ENCODE measurements around the gene NCKAP5.

Gene NCKAP5

DNA sequence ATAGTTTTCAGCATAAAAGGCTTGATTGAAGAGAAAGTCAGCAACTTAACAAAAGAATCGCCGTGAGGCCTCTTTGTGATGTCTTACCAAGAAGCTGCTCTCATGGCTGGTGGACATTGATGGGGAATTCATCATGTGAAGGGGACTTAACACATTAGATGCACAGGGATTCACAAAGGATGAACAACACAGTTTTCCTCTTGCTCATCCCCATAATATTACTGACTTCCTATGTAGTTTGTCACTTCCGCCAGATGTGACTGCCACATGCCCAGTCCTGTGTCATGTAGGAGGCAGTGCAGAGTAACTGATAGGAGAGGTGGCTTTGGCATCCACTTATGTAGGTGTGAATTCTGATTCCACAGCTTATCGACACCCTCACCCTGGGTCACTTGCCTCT is 665.6 kb downstream of the NCKAP5 start:
- no peak for DNase-seq

DNA sequence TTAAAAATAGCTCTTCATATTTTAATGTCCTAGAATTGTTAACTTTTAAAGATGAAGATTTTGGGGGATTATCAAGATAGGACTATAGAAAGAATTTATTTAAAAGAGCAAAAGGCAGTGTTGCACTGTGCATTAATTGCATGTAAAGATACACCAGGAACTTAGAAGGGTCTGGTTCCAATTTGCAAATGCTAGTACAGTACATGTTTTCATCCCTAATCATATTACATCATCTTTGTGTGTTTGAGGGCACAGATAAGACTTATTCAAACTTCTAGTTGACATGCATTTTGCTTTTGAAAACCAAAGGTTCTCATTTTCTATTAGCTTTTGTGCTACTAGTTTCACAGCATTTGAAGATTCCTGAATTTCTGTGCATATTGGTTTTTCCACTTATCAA is 666.6 kb downstream of the NCKAP5 start:
- DNase-seq, result no peak

DNA sequence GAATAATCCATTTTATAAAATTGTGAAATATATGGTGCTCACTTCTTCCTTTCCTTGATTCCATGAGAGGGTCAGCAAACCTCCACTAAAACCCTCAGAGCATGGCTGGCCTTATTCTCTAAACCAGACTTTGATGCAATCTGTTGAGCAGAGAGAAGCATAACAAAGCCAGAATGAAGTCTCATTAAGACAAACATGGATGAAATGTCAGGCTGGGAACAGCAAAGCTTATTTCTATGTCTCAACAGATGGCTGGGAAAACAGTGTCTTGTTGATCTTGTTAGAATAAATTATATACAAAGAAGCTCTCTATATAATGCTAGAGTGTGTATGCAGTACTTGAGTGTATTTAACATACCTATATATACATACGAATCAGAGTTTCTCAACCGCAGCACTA is 671.2 kb downstream of the NCKAP5 start:
- DNase-seq, result no peak

DNA sequence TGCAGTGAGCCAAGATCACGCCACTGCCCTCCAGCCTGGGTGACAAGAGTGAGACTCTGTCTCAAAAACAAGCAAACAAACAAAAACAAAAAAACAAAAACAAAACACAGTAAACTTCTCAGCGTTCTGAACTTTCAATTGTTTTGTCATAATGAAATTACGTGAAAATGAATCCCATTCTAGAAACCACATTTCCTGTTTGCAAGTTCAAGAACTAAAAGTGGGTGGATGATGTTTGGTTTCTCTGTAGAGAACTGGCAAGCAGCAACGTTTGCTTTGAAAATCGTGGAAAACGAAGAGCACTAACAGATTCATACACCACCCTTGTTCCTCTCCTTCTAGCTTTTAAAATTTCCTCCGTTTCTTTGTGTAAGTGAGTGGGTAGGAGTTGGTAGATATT is 672.2 kb downstream of the NCKAP5 start:
- DNase-seq, result no peak

DNA sequence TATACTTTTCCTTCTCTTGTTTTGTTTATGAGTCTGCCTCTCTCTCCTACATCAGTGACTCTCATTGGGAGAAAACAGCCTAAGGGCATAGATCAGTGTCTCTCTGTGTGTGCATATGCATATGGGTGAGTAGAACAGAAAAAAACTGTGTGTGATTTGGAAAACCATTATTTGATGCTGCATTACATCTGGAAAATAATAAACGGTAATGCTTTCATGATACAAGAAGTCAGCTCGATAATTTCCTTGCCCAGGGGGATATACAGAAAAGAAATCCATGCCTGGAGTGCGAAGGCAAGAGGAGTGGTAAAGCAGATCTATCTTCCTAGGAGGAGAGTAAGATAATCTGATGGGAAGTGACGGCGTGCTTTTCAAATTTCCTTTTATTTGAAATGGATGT is 676.8 kb downstream of the NCKAP5 start:
- no peak for DNase-seq

DNA sequence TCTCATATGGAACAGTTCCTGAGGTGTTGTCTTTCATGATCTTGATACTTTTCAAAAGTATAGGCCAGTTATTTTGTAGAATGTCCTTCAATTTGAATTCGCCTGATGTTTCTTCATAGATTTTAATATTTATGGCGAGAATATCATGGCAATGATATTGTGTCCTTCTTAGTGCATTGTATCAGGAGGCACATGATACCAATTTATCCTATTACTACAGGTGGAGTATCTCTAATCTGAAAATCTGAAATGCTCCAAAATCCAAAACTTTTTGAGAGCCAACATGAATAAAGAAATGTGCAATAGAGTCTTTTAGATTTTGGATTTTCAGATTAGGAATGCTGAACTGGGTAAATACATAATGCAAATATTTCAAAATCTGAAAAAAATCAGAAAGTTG is 681.7 kb downstream of the NCKAP5 start:
- no peak for DNase-seq

DNA sequence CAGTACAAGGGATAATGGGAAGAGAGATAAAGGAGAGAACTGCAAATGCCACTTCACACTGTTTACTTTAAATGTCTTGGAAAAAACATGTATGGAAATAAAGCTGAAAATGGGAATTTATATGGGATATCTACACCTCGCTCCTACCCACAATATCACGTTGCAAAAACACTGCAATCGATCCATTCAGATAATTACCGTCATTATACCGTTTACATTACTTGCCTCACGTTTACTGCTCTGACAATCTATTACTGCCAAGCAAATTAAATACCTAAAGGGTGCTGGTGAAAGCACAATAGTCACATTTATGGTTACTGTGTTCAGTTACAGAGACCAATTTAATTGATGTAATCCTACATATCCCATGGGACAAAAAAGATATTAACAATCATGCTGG is 683.6 kb downstream of the NCKAP5 start:
- DNase-seq, result no peak

DNA sequence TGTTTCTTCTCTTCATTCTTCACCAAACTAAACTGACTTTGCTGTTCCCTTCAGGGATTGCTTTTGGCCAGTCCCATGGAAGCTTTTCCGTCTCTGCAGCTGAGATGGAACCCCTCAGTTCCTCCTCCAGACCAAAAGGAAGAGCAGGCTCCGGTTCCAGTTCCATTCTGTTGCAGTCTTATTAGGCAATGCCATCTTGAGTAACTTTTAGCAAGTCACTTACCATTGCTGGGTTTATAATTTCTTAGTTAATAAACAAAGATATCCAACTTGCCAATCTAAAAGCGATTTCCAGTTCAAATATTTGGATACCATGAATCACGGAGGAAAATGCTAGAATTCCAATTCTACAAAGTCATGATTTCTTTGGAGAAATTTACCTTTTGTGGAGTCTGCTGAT is 684.0 kb downstream of the NCKAP5 start:
- no peak for DNase-seq

DNA sequence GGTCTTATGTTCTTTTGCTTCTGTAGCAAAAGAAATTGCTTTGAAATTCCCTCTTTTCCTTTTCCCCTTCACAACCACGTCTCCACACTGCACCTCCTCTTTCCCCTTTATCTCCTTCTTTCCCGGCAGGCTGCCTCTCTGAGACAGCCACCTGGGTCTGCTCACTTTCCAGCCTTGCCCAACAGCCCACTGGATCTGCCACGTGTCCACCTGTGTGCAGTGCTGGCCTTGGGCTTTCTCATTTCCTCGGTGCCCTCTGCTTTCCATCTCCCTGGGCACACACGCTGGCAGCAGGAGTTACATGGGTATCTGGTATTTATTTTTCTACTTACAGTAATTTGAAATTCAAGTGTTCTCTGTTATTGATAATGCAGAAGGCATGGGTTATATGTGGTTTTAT is 684.8 kb downstream of the NCKAP5 start:
- no peak for DNase-seq

DNA sequence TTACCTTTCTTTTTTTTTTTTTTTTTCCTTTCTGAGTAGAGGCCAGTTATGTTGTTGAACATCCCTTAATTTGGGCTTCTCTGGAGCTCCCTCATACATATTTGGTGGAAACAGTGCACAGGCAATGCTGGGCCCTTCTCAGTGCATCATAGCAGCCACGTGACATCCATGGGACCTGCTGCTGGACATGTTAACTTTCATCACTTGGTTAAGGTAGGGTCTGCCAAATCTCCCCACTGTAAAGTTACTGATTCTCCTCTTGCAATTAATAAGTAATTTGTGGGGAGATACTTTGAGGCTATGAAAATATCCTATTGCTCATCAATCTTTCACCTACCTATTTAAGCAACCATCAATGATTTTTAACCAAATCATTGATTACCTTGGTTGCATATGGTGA is 686.7 kb downstream of the NCKAP5 start:
- DNase-seq, result no peak

DNA sequence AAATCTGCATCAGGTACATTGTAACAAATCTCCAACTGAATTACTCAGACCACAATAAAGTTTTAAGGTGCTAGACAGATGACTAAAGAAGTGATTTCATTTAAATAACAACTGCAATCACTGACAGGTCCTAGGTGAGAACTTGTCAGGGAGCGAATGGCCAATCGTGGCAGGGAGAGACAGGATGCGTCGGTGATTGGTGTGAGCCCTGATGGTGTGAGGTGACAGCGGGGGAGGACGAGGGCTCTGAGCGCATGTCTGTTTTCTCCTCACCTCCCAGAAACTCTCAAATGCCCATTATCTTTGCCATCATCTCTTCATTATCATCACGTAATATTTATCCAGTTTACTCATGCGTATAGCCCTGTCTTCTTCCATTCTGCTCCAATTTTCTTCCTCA is 690.3 kb downstream of the NCKAP5 start:
- no peak for DNase-seq

DNA sequence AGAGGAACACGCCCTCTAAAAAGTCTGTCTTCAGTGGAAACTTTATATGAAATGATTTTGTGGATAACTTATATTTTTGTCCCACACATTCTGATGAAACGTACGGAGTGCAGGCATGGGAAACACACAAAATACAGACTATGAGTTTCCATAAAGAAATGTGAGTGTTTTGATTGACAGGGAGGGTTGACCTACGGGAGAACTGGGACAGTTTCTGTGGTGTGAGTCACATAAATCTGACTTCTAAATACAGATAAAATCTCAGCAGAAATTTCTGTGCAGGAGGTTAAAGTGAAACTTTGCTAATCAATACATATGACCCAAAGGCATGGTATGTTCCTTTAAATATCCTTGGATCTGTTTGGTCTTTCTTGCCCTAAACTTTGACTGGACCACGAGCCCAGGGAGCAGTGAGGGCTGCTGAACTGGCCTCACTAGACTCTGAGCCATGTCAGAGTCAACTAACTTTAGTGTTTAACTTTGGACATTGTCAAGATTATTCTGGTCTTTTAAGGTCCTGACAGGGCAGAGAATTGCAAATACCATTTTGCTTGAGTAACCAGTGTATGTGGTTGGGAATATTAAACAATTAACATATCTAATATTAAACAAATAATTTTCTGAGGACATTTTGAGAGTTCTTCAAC is 691.4 kb downstream of the NCKAP5 start:
- DNase-seq, result no peak

DNA sequence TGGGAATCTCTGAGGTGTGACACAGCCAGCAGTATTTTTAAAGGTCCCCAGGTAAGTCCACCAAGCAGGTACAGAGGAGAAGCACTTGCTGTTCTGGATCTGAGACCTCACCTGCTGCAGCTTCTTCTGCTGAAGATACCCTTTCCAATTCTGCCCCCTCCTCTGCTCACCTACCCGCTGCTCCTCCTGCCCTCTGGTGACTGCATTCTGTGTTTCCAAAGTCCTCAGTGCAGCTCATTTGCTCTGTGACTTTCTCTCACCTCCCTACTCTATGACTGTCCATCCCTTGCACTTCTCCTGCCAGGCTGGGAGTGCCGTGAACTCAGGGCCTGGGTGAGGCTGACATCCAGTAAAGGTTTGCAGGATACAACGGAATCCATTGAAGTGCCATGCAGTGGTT is 693.1 kb downstream of the NCKAP5 start:
- no peak for DNase-seq

DNA sequence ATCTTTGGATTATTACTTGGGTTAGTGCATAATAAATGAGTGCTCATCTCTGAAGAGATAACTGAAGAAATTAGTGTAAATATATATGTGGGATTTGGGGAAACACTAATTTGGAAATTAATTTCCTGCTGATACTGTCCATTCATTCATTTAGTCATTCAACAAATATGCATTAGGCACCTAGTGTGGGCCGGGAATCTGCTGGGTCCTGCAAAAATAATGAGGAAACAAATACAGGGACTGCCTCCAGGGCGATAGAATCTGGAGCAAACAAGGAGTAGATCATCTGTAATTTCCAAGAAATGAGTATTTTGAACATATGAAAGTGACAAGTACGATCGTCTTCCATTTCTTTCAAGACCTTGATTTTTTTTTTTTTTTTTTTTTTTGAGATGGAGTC is 694.5 kb downstream of the NCKAP5 start:
- DNase-seq, result no peak

DNA sequence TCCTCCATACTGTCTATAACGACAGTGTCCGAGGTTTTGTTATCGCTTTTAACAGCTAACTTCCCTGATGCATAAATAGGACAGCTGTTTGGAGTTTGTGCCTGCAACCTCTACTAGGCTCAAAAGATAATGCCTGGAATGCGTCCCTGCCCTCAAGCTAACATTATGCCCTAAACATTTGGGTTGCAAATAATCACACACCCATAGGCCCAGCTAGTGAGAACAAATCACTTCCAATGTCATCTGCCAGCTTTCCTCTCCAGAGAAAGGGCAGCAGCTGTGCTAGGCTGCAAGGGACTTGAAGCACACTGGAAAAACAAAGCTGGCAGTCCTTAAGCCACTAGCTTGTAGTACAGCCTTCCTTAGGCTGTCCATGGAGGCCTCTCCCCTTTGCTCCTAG is 696.4 kb downstream of the NCKAP5 start:
- DNase-seq, result no peak

DNA sequence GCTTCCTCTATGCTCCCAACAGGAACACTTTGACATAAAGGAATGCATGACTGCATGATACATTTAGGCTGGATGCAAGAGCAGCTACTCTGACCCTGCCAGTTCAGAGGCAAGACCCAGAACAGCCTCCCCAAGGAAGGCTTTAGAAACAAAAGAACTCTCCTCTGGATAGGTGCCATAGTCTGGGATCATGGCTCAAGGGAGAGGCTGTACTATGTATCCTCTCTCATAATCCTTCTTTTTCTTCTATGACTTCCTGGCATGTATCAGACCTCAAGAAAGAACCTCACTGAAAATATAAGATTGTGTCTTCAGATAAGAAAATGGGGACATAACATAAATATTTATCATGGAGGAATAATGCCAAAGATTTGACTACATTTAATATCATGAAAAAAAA is 704.3 kb downstream of the NCKAP5 start:
- no peak for DNase-seq

DNA sequence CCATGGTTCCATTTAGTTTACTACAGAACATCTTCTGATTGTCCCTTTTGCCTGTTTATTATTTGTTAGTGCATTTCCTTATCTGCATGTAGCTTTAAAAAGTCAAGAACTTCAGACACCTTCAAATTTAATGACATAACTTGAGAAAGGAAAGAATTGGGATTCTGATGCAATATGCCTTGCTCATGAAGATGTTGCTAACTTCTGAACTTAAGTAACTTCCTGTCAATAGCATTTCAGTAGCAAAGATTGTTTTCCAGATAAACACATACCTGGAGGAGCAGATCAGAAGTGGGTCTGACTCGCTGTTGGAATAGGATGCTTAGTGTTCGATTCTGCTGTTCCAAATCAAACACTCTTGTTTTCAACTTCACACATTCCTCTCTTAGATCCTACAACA is 708.0 kb downstream of the NCKAP5 start:
- DNase-seq, result no peak

DNA sequence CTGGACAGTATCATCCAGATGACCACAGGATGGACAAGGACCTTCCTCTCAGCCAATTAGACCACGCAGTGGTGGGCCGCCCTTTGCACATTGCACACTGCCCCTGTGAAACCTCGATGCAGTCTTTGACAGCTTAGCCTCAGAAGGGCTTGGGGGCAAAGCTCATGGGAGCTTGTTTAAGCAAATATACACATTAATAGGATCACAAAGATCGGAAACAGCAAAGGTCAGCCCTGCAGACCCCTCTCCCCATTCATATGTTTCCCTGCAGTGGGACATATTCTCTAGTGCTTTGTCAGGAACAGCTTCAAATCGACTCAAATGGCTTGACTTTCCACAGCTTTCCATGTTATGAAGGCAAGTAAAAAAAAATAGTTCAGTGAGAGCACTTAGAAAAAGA is 708.7 kb downstream of the NCKAP5 start:
- DNase-seq, result no peak

DNA sequence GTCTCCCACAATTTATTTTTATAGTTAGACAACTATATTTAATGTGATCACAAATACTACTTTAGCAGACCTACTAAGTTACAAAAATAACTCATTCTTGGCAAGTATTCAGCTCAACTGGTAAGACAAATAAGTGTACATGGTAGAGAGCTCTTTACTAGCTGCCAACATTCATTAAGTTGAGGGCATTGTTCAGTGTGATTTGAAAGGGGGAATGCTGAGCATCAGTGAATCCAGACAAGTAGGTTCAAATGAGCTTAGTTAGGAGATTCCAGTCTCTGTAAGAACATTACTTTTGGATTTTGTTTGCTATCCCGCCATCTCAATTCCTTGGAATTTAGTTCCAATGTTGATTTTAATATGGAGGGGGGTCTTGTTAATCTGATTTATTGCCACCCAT is 710.9 kb downstream of the NCKAP5 start:
- no peak for DNase-seq

DNA sequence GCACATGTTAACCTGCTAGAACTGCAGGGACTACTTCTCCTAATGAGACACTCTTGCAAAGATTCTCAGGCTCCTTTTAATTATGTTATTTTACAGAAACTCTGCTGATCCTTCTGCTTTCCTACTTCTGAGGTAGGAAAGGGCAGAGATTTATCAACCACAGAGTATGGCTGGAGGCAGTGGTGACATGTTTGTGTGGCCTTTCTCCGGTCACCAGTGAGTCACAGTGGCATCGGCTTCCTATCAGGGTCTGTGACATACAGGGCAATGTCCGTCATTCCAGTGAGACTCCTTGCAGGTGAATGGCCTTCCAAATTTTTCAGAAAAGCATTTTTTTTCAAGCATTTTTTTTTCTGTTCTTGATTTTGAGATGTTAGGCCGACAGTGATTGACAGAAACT is 717.6 kb downstream of the NCKAP5 start:
- no peak for DNase-seq

DNA sequence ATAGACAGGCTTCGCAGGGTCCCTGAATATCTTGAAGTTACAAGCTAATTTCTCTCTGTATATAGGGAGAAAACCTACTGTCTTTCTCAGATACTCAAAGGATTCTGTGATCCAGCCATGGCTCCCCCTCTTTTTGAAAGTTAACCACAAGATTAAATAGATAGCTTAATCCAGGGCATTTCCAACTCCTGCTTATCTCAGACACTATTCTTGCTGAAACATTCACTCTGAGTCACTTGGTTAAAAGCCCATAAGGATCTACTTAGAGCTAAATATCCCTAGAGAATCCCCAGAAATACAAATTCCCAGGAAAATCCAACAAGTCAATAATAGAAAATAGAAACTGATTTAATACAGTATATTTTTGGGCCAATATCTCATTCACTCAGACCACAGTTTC is 719.1 kb downstream of the NCKAP5 start:
- DNase-seq, result no peak

DNA sequence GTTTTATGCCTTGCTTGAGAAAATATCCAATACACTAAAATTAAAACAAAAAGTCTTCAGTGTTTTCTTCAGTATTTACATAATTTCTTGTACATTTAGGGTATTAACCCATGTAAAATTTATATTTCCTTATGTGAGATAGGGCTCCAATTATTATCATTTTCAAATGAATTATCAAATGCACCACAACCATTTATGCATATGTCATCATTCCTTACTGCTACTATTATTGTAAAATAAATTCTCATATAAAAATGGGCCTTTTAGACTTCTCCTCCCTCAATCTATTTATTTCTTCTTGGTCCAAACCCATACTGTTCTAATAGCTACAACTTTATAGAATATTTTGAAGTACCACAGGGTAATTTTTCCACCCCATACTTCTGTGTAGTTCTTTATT is 722.9 kb downstream of the NCKAP5 start:
- DNase-seq, result no peak

DNA sequence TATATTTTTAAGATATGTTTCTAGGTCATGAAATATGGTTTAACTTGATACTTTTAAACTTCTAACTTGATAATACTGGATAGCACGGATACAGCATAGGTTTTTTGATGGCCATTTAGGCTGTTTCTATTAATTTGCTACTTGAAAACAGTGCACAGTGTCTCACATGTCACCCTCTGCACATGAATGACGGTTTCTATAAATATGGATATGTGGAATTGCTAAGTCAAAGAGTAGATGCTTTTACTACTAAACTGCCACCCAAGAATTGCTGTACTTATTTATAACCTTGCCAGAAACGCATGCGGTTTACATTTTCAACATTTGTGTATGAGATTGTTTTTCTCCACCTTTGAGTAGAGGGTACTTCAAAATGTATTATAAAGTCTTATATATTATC is 723.7 kb downstream of the NCKAP5 start:
- DNase-seq, result no peak

DNA sequence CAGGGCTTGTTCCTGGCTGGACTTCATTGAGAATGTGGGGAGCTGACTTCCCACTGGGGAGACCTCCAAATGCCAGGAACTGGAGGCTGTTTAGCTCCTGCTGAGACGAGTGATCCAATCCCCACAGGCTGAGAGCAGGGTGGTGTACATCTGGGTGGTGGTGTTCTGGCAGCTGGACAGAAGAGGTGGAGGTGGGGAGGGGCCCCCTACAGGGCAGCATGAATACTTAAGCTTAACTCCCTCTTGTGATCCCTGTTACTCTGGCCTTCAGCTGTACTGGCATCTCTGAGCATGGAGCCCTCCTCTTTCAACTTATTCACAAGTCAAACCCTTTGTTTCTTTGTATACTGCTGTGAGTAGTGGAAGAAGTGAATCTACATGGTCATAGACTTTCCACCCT is 730.5 kb downstream of the NCKAP5 start:
- no peak for DNase-seq

DNA sequence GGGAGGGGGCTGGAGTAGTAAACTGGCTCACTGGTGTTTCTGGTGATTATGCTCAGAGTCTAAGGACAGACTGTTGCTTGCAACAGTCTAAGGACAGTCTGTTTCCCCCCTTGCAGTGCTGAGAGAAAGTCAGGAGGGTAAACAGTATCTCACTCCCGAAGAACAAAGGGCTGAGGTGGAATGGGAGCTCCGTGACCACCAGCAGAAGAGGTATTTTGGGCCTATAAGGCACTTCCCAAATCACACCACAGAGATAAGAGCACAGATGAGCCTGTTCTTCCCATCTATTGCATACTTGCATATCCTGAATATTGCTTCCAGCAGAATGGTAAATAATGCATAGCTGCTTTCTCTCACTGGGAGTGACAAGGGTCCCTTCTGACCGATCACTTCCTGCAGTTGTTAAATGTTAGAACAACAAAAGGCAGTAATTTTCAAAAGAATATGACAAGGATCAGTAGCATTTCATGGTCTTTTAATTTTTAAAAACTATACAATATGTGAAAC is 737.9 kb downstream of the NCKAP5 start:
- DNase-seq, result no peak

DNA sequence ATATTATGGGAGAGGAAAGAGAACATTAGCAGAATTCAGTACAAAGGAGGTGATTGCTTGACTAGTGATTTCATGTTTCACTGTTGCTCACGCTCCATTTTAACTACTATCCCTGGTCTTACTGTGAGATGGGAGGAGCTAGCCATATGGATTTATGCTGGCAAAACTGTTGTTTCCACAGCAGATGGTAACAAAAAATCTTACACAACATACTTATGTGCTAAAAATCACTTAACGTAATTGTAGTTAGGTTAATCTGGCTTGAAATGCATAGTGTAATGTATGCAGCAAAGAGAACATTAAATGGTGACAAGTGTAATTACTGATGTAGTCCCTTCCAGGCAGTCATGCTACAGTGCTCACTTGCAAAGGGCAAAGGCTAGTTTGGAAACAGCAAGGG is 742.7 kb downstream of the NCKAP5 start:
- DNase-seq, result no peak
